ENCODE results near the gene EGLN1.

GRCh38 chr1:231376875-231377549 is 45.1 kb downstream of the EGLN1 start:
- TF ChIP-seq POLR2AphosphoS5 (IDR thresholded peaks at IDR 0.05; ENCODE audit: insufficient read depth in 1 of 2, low read depth in 1 of 2) (no peak), CTCF (IDR thresholded peaks at IDR 0.05) (no peak)
